ENCODE data around the gene GALNS.

DNA sequence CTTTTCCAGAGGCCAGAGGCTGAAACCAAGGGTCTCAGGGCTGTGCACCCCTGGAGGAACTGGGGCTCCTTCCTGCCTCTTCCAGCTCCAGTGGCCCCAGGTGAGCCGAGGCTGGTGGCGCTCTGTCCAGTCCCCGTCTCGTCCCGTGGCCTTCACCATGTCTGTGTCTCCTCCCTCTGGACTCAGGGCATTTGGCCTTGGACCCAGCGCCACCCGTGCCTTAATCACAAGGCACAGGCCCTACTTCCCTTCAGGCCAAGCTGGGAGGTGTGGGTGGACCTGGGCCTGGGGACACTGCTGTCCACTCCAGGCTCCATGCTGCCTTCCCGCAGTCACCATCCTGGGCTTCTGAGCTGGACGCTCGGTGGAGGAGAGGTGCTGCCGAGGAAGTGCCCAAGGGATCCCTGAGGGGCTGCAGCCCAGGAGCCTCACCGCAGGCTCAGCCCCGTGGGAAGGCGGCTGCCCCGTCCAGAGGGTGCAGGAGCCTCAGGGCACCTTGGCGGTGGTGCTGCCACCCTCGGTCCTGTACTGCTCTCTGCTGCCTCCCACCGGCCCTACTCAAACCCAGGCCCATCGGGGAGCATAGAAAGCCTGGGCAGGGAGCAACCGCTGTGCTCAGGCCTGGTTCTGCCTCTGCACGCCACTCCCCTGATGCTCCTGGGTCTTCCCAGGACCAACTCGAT is 35.4 kb downstream of the GALNS start:
- no peak for TF ChIP-seq EP300 (conservative IDR thresholded peaks at IDR 0.05; ENCODE audit: poor library complexity, severe bottlenecking)
- TF ChIP-seq TAF1 (IDR thresholded peaks at IDR 0.05; ENCODE audit: low read depth) = no peak
- no peak for TF ChIP-seq SMC3 (conservative IDR thresholded peaks at IDR 0.05; ENCODE audit: poor library complexity)
- TF ChIP-seq CTCF (IDR thresholded peaks at IDR 0.05; ENCODE audit: poor library complexity, severe bottlenecking) = no peak
